NCI-H2029 treated with DMSO at 0.1 percent for 48 hours (cell line): Measurements from ENCODE around the gene FANCC.

ENCODE experiments used
- DNase-seq: peaks from one replicate; lab custom pipeline; 2025; lab: John Stamatoyannopoulos, UW

The FANCC gene

DNA sequence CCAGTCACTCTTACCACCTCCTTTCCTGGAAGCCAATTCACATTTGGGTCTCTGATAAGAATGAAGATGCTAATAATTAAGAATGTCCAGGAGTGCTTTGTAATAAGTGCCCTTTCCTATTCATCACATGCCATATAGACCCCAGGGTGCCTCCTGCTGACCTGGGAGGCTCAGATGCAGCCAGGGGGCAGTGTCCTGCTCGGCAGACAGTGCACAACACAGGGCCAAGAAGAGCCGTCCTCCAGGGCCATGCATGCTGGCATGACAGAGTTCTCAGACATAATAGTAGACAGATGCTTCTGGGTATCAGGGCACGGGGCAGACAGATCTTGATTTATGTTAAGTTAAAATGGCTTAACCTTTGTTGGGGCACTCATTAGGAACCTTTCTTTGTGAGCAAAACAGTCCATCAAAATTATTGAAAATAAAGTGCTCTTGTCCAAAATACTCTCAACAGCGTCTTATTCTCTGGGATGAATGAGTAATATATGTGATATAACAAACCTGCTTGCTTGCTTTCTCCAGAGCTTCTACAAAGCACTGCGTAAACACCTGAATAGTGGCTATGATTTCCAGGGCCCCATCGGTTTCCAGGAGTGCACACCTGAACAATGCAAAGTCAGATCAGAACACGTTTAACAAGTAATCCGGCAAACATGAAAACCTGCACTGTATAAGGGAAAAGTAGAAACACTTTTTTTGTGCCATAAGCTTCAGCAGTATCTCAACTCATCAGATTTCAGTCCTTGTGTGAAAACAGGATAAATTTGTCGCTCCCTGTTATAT lies 192.7 kb downstream of the FANCC start:
- DNase-seq, result no peak

DNA sequence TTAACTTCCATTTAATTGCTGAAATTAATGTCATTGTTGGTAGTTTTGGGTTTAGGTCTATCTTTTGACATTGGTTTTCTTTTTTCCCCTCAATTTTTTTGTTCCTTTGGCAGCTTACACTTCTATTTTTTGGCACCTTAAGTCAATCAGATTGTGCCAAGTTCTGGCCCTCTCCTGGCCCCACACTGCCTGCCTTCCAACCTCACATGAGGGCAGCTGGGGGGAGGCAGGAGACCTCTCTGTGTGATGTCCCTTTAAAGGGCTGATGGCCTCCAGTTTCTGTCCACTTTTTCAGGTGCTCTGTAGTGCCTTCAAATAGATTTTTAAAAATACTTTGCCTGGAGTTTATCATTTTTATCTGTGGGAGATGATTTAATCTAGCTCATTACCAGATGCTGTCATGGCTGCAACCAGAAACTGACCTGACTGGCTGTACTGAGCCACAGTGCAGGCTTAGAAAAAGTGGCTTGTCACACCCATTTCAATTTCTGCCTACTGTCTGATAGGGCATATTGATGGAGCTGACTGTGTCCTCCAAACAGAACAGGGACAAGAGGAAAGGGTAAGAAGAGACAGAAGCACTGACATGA lies 196.6 kb downstream of the FANCC start:
- no peak for DNase-seq

DNA sequence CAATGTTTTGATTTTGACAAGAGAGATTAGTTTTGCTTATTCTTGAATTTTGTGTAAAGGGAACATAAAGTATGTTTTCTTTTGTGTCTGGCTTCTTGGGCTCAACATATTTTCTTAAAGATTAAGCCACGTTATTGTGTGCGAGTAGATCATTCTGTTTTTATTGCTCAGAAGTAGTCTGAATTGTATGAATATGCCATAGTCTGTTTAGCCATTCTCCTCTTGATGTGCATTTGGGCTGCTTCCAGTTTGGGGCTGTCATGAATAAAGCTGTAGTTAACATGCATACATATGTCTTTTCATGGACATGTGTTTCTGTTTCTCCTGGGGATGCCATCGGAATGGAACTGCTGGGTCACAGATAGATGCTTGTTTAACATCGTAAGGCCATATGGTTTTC lies 198.9 kb downstream of the FANCC start:
- DNase-seq, result no peak

DNA sequence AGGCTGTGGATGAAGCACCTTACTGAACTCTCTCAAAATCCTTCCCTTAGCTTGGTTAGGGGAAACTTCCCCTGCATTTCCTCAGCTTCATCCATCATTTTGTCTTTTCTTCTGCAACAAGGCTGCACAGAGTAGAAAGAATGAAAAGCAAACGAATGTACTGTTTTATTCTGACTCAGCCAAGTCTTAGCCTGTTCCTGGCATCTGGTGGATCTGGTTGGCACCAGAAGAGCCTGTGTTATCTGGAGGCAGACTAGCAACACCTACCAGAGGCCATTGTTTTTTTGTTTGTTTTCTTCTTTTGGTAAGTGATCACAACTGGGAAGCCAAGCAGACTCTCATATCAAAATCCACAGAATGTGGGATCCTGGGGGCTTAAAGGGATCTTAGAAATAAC lies 200.7 kb downstream of the FANCC start:
- peak; percentile 52 for DNase-seq

DNA sequence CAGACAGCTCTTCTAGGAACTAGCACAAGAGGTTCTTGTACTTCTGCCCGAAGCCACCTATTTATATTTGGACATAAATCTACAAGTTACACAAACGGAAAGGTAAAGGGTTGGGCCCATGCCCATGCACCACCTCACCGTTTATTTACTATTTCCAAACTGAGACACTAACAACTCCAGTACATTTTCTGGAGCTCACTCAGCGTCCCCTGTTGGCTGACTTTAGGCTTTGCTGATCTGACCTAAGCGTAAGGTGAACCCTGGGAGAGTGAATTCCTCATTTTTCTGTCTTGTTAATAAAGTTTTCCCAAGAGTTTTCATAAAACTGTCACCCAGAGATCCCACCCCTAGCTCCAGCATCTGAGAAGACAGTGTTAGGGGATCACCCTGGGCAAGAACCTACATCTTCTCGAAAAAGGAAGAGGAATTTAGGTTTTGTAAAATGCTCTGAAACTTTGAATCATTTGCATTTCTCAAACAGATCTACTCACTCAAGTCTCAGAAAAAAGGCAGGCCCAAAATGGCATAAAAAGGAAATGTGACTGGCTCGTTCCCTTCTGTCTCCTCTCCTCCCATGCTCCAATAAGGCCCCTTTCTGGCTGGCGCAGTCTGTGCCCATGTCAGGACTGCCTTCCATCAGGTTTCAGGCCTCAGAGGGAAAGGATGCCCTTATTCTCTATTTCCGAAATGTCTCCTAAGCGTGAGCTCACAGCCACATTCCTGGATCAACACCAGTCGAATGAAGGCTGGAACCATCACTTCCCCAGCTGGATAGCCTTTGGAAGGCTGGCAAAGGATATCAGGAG lies 201.3 kb downstream of the FANCC start:
- DNase-seq, result no peak

DNA sequence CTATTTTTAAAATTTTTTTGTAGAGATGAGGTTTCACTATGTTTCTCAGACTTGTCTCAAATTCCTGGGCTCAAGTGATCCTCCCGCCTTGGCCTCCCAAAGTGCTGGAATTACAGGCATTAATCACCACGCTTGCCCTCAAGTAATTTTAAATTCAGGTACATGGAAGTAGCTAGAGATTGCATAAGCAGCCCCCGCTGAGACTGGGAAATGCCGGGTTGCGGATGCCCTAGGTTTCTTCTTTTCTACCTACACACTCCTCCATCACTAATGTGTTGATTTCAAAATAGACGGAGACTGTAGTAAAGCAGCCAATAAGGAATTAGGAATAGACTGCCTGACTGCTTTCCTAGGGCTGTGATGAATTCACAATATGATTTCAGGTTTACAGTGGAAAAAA lies 202.4 kb downstream of the FANCC start:
- no peak for DNase-seq

DNA sequence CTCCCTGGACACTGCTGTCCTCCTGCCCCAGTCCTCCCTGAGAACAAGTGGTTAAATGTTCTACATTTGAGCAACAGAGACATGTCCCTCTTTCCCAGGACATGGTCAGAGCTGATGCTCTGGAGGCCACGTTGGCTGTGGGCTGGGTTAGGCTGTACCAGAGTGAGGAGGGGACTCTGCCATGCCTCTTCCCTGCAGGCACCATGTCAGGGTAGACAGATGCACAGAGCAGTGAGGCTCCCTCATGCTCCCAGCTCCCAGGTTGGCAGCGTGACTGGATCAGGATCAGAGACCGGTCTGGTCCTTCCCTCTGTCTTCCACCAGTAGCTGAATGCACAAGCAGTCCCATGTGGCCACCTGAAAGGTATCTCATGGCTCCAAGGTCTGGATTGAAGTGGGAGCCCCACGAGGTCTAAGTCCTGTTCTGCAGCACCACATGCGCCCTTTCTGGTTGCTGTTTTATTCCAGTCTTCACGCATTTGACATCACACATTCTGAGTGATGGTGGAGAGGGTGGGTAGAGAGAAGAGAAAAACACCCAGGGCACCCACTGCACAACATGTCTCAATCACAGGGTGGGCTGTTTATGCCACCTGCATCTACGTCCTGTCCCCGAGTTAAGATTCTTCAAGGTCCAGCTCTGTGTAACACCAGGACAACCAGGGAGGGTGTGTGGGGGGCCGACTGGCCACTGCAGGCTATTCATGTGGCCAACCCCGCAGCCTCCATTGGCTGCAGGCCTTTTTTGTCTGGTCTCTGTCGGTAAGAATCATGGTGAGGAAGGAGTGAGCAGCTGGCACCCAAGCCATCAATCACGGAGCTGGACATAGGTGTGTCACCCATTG lies 204.9 kb downstream of the FANCC start:
- no peak for DNase-seq

DNA sequence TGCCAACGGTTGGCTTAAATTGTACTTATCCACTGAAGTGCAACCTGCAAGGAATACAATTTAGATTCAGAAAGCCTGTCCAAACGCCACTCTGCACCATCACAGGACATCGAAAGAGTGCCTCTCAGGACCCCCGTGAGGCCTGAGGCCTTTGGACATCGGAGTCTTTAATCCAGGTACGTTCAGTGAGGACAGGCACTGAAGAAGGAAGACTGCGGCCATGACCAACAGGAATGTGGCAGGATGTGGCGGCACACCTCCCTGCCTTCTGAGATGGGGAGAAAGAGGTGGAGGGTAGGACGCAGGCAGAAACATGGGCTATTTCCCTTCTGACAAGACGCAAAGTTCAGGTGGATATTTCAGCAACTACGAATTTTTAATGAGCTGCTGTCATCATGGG lies 205.8 kb downstream of the FANCC start:
- no peak for DNase-seq

DNA sequence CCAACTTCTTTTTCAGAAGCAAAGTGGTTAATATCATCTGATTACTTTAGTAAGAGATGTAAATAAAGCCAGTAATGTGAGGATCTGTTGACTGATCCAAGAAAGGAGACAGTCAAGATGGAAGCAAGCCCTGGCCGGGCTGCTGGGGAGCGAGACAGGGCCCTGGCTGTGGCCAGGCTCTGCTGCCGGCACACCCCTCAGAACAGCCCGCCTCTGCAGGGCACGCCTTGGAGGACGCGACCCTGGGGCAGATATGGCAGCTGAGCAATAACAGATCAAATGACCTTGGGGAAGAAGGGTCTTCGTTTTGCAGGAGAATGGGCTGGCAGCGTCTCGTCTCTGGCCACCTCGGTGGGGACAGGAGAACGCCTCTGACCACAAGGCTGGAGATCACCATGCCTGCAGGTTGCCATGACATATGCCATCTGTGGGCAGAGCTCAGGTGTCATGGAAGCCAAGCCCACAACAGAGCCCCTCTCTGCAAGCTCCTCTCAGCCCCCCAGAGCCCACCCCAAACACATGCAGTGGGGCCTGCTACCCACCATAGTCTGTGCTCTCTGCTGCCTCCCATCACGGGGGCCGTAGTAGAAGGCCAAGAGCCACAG lies 206.5 kb downstream of the FANCC start:
- DNase-seq, result no peak

DNA sequence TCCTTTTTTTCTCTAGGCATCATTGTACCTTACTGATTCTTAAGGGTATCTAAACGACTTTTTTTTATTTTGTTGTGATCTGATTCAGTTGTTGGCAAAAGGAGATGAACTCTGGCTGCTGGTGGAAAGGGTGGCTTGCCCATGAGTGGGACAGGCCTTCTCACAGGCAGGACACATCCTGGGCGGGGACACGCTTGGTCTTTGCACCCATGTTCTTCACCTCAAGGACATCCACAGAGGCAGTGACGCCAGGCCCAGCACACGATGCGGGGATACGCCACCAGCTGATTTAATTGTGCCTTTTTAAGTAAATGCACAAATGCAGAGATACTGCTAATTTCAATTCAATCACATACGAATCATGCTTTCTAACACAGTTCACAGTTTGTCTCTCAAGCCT lies 208.1 kb downstream of the FANCC start:
- no peak for DNase-seq

DNA sequence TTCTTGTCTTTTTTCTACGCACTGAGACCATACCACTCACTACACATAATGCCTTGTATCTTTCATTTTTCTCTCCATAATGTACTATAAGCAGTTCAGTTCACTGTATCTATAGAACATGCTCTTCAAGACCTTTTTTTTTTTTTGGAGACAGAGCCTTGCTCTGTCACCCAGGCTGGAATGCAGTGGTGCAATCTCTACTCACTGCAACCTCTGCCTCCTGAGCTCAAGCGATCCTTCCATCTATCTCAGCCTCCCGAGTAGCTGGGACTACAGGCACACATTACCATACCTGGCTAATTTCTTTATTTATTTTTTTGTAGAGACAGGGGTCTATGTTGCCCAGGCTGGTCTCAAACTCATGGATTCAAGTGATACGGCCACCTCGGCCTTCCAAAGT lies 208.7 kb downstream of the FANCC start:
- no peak for DNase-seq

DNA sequence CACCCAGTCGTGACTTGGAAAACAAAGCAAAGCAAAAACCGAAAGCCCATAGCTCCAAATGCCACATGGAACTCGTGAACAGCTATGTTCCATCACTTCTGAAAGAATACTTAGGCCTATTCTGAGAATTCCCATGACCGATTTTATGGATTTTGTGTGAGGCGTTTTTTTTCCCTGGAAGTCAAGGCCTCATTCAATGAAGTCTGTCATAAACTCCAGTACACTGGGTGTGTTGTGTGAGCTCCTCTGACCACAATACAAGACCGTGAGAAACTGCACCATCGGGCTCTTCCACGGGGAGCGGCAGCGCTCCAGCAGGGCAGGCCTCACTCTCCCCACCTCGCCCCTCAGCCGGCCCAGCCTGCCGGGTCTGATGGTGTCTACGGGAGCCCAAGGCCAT lies 209.5 kb downstream of the FANCC start:
- no peak for DNase-seq

DNA sequence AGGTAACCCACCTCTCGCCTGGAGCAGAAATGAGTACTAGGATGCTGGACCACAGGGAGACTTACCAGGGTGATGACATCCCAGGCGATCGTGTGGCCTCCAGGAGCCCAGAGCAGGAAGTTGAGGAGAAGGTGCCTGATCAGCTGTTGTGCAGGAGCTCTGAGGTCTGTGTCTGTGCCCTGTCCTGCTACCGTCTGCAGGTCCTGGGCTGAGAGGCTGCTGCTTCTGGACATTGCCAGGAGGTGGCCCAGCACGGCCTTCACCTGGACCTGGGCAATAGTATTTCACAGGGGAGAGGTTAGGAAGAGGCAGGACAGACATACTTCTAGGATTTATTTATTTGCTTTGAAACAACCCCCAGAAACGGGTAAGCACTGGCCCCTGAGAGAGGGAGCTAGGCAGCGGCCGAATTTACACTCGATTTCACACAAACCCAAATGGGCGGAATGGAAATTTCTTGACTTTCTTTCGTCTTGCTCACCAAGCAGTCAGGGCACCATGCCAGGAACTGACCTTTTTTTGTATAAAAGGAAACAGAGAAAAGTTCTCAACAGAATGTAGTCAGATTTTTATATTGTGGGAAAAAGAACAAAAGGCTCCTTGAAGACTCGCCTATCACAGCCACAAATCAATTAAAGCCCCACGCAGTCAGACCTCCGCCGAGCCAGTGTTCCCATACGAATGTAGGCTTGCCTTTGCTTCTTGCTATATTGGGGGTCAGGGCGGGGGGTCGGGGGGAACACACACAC lies 210.3 kb downstream of the FANCC start:
- no peak for DNase-seq

DNA sequence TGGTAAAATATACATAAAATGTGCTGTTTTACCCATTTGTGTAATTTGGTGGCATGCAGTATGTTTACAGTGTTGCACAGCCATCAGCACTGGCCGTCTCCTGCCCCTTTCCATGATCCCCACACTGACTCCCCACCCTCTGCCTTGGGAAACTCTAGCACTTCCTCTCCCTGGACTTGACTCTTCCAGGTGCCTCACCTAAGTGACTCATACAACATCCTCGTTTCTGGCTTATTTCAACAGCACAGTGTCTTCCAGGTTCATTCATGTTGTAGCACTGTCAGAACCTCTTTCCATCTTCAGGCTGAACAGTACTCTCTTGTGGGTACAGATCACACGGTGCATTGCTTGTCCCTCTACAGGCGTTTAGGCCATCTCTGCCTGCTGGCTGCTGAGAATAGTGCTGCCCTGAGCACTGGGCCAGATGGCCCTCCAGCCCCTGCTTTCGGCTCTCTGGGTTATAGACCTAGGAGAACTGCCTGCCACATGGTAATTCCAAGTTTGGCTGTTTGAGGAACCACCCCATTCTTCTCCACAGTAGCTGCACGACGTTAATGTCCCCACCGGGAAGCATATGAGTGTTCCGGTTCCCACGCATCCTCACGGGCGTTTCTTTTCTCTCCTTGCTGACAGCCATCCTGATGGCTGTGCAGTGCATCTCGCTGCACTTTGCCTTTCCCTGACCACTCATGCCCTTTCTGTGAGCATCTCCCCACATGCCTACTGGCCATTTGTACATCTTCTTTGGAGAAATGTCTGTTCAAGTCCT lies 211.8 kb downstream of the FANCC start:
- DNase-seq, result no peak

DNA sequence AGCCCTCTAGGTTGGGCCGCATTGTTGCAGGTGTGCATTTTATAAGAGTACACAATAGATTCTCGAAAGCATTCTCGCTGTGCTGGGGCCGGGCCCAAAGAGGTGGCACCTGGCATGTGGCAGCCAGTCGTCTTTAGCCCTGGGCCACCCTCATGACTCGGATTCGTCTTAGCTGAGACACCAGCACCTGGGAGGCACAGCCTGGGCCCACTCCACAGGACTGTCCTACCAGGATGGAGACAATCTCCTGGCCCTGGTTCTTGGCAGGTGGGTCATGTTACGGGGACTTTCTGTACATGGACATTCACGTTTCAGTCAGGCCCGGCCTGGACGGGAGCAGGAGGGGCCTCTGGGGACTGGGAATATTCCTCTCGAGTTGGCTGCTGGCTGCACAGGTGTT lies 212.5 kb downstream of the FANCC start:
- DNase-seq, result no peak

DNA sequence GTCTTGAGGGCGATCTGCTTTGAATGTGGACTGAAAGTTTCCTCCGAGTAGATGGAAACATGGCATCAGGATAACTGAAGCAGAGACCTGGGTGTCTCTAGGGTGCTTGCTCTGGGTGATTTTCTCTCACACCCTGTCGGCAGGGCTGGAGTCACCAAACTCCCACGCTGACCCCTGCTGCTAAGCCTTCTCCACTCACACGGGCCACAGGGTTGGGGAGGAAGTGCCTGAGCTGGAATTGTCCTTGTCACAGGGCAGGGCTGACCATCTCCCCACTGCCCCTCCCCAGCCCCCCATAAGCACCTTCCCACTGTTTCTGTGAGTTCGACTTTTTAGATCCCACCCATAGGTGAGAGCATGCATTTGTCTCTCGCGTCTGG lies 212.9 kb downstream of the FANCC start:
- DNase-seq, result no peak

DNA sequence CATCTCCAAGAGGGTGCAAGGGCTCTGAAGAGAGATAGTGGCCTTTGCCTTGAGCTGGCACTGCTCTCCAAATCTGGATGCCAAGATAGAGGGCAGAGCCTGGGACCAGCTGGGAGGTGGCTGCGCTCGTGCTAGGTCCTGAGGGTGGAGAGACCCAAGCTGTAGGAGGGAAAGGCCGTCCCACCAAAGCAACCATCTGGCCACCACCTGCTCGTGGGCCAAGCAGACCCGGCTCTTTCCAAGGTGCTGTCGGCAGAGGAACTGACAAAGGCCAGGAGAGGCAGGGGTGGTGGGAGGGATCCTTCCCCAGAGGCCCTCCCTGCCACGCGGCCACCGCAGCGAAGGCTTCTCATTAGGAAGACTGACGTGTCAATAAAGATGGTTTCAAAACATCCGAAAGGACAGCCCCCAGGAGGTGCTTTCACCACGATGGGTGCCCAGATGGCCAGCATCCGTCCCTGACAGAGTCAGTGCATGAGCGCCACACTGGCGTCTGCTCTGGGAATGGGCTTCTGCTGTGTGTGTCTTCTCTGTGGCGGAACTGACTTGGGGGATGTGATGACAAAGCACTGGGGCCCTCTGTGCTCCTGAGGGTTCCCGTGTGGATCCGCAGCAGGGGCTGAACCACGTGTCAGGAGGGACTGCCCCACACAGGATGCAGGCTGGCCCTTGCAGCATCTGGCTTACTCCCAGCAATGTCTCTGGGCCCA lies 213.5 kb downstream of the FANCC start:
- no peak for DNase-seq

DNA sequence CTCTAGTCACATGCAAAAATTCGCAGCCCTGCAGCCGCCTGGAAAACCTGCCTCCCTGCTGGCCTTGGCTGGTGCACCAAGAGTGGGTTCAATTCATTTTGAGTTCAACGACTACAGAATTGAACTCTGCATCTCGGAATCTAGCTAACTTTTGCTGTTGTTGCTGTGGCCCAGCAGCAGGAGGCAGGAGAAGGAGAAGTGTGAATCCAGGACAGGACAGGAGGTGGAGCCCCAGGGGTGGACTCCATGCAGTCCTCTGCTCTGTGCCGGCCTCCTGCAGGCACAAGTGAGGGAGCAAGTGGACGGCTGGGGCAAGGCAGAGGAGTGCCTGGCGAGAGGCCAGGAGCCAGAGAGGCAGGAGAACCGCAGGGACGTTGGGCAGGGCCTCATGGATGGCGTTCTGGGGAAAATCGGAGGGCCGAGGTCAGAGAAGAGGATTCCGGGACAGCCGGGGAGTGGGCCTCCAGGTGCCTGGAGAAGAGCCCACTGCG lies 214.2 kb downstream of the FANCC start:
- no peak for DNase-seq

DNA sequence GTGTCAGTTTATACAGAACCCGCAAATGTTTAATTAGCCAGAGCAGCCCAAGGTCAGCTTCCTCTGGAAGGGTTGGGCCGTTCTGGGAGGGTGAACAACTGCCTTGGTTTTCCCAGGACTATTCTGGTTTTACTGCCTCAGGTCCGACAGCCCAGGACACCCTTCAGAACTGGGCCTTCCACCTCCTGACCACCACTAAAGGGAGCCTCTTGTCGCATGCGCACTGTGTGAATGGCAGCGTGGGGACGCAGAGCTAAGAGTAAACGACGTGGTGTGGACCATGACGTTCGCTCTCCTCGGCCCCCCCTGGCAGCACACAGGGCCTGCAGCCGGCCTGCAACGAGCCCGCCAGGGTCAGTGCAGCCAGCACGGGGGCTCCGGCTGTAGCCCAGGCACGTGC lies 214.9 kb downstream of the FANCC start:
- no peak for DNase-seq
